ENCODE measurements around the gene LDLRAD4.

DNA sequence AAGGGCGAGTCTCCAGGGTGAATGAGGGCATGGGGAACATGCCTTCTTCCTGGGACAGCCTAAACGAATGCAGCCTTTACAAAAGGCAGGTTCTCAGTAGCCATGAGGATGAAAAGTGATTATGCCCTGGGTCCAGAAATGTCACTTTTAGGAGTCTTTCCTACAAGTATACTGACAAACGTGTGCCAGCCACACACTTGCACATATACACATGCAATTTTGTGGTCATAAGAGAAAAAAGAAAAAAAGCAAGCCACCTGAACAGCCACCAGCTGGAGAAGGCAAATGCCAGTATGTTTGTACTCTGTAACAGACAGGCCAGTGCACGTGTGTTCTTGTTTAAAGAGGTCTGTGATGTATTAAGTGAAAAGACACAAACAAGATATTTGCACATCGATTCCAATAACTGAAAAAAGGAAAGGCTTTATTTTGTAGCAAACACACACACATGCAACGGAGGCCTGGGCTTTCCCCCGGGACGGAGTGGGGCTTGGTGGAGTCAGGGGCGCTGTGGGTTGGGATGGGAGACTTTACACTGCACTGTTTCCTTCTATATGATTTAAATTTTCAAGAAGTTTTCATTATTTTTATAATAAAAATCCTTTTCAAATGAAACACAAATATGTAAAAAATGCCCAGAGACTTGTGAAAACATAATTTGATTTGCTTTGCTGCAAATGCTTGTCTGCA lies 399.4 kb downstream of the LDLRAD4 start:
- no peak for TF ChIP-seq SRF (CRISPR knock-in tag; IDR thresholded peaks at IDR 0.05)
- TF ChIP-seq, protein P1, sequence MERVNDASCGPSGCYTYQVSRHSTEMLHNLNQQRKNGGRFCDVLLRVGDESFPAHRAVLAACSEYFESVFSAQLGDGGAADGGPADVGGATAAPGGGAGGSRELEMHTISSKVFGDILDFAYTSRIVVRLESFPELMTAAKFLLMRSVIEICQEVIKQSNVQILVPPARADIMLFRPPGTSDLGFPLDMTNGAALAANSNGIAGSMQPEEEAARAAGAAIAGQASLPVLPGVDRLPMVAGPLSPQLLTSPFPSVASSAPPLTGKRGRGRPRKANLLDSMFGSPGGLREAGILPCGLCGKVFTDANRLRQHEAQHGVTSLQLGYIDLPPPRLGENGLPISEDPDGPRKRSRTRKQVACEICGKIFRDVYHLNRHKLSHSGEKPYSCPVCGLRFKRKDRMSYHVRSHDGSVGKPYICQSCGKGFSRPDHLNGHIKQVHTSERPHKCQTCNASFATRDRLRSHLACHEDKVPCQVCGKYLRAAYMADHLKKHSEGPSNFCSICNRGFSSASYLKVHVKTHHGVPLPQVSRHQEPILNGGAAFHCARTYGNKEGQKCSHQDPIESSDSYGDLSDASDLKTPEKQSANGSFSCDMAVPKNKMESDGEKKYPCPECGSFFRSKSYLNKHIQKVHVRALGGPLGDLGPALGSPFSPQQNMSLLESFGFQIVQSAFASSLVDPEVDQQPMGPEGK (CRISPR knock-in tag; IDR thresholded peaks at IDR 0.05; ENCODE audit: borderline replicate concordance) = no peak
- TF ChIP-seq EZH2 (IDR thresholded peaks at IDR 0.05; ENCODE audit: borderline replicate concordance, low read depth, low read length) = no peak
- TF ChIP-seq, protein P2, sequence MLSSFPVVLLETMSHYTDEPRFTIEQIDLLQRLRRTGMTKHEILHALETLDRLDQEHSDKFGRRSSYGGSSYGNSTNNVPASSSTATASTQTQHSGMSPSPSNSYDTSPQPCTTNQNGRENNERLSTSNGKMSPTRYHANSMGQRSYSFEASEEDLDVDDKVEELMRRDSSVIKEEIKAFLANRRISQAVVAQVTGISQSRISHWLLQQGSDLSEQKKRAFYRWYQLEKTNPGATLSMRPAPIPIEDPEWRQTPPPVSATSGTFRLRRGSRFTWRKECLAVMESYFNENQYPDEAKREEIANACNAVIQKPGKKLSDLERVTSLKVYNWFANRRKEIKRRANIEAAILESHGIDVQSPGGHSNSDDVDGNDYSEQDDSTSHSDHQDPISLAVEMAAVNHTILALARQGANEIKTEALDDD (IDR thresholded peaks at IDR 0.05) = no peak
- no peak for TF ChIP-seq TAL1 (IDR thresholded peaks at IDR 0.05)
- TF ChIP-seq UBTF (IDR thresholded peaks at IDR 0.05; ENCODE audit: borderline replicate concordance in 1 of 2, low read depth in 2 of 2, low read length in 2 of 2) = no peak
- no peak for TF ChIP-seq POLR2AphosphoS5 (IDR thresholded peaks at IDR 0.05; ENCODE audit: control insufficient read depth, insufficient read depth, low read depth, low read length)
- no peak for TF ChIP-seq RFX5 (IDR thresholded peaks at IDR 0.05; ENCODE audit: low read depth, low read length)
- no peak for TF ChIP-seq KDM2B (CRISPR knock-in tag; IDR thresholded peaks at IDR 0.05)
- TF ChIP-seq EGR1 (conservative IDR thresholded peaks at IDR 0.05) = no peak
- TF ChIP-seq, protein P3, sequence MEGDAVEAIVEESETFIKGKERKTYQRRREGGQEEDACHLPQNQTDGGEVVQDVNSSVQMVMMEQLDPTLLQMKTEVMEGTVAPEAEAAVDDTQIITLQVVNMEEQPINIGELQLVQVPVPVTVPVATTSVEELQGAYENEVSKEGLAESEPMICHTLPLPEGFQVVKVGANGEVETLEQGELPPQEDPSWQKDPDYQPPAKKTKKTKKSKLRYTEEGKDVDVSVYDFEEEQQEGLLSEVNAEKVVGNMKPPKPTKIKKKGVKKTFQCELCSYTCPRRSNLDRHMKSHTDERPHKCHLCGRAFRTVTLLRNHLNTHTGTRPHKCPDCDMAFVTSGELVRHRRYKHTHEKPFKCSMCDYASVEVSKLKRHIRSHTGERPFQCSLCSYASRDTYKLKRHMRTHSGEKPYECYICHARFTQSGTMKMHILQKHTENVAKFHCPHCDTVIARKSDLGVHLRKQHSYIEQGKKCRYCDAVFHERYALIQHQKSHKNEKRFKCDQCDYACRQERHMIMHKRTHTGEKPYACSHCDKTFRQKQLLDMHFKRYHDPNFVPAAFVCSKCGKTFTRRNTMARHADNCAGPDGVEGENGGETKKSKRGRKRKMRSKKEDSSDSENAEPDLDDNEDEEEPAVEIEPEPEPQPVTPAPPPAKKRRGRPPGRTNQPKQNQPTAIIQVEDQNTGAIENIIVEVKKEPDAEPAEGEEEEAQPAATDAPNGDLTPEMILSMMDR (IDR thresholded peaks at IDR 0.05 in 2 of 3, conservative IDR thresholded peaks at IDR 0.05 in 1 of 3; ENCODE audit: insufficient read depth in 2 of 3, low read depth in 1 of 3, low read length in 3 of 3) = no peak

Measured in K562 (cell line).